Mucosa of descending colon (tissue), 3 donors: ENCODE data around the gene NCR3LG1. TPM values are rescaled to one million over a fixed set of nuclear protein-coding genes. Genes with fewer than 3 reads are reported as not detected.

Experiments used
- ATAC-seq: fragments of 200-7000 bp; cut with Tn5 transposase; one replicate; pipeline ENCODE4 v1.9.1; 2020; ENCODE audit warnings: mild to moderate bottlenecking, moderate library complexity
- DNase-seq, 3 donors: peaks; one replicate each; pipeline ENCODE4 v3.0.0-alpha.2; 2020
- H3K36me3 ChIP-seq: fragments of 200-600 bp; one replicate; pipeline ENCODE4 v1.8.0; 2021; ENCODE audit warnings: low read depth, mild to moderate bottlenecking
- H3K4me1 ChIP-seq: fragments of 200-600 bp; one replicate; pipeline ENCODE4 v1.8.0; 2021; ENCODE audit warnings: low read depth, mild to moderate bottlenecking
- H3K4me3 ChIP-seq: fragments of 200-600 bp; one replicate; pipeline ENCODE4 v1.8.0; 2021; ENCODE audit warnings: mild to moderate bottlenecking
- H3K9me3 ChIP-seq: fragments of 200-600 bp; one replicate; pipeline ENCODE4 v1.8.0; 2021; ENCODE audit warnings: mild to moderate bottlenecking
- CTCF ChIP-seq: fragments of 200-600 bp; IDR thresholded peaks from one replicate; pipeline ENCODE4 v1.8.0; 2022; ENCODE audit warnings: antibody characterized with exemption, mild to moderate bottlenecking
- intact Hi-C, 2 donors: fragments of 100-400 bp; cut with DNase I in 1 of 2; cut with micrococcal nuclease in 1 of 2; formaldehyde crosslinking; loops; one replicate each; pipeline versions ENCODE4 v1.11.0 to v1.11.1; 2022; cut with DNase I, micrococcal nuclease
- total RNA-seq, 3 donors: library from RNA; stranded (reverse); fragmentation: NEBNext Ultra II Directional in 2 of 3; extraction: Animal tissue kit (Norgen Biotek cat#: 25700) in 2 of 3; gene quantifications; one replicate each; pipeline versions ENCODE4 v1.2.1 to v1.2.4, GENCODE V29; 2021 to 2023
- donor health status: DM: no; HTN: no; CAD: no; lungs with moderate emphysema.
- donor health status: DM: no; HTN: no; CAD: no.
- donor health status: DM: no; HTN: yes; CAD: no.

Gene NCR3LG1
- total RNA-seq, 3 donors from 2014 or later: 6.0 to 16.7 (median 10.7) TPM

DNA sequence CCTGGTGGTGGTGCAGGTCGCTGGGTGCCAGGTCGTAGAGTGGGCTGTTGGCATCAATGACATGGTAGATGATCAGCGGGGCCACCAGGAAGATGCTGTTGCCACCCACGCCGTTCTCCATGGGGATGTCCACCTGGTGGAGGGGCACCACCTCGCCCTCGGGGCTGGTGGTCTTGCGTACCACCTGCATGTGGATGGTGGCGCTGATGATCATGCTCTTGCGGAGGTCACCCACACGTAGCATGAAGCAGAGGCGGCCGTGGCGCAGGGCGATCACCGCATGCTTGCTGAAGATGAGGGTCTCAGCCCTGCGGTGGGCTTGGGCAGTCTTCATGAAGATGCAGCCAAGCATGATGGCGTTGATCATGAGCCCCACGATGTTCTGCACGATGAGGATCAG lies 35.7 kb downstream of the NCR3LG1 start:
- DNase-seq (no peak), ATAC-seq (no peak)
- Histone ChIP-seq H3K9me3 (no peaks in the 10 kb centered on the region), H3K36me3 (no peaks in the 10 kb centered on the region), H3K4me3 (no peak overlapping the region), H3K4me1 (peaks cover 7% of the 10 kb centered on the region)
- intact Hi-C loops: no loop called here
- no peak for TF ChIP-seq CTCF

- DNase-seq: no peak
- intact Hi-C loops: no loop called here
- H3K4me1 ChIP-seq: peaks cover 7% of the 10 kb centered on the region
- H3K4me3 ChIP-seq: no peak overlapping the region
- no peak for TF ChIP-seq CTCF
- H3K36me3 ChIP-seq: no peaks in the 10 kb centered on the region
- no peaks in the 10 kb centered on the region for H3K9me3 ChIP-seq
- ATAC-seq: no peak
These were observed 36.2 kb downstream of the NCR3LG1 start for GRCh38 chr11:17387811-17388210.

DNA sequence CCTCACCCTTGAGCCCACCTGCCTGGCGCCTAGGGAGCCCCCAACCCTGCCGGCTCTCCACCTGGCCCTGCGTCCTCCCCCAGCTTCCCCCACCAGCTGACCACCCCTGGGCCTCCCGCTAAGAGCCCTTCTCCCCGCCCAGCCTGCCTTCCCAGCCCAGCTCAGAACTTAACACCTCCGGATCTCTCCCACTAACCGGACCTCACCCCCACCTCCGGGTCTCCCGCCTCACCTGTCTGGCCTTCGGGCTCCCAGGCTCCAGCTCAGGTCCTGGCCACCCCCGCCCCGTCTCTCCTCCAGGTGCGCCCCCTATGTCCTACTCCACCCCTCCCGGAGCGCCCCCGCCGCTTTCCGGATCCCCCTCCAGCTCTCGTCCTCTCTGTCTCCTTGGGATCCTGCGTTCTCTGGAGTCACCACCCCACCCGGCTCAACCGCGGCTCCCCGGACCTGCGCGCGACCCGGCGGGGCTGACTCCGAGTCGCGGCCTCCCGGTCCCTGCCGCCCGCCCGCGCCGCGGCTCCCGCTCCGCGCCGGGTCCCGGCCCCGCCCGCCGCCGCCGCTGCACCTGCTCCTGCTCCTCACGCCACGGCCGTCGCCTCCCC lies 37.1 kb downstream of the NCR3LG1 start, which contains the start of gene KCNJ11:
KCNJ11 (minus strand) TSS at position 51 of the 602 bp plus-strand sequence. CDS start 568 bp downstream, outside the sequence.
- DNase-seq (peak in 1 of 3 donors; percentile 27), ATAC-seq (peak; percentile 70)
- Histone ChIP-seq H3K9me3 (no peaks in the 10 kb centered on the region), H3K36me3 (no peaks in the 10 kb centered on the region), H3K4me1 (peaks cover 7% of the 10 kb centered on the region), H3K4me3 (peak within 1 kb of the TSS; percentile 28)
- no peak for TF ChIP-seq CTCF
- intact Hi-C loops: no loop called here

- intact Hi-C loops: no loop called here
- H3K36me3 ChIP-seq: no peaks in the 10 kb centered on the region
- H3K4me3 ChIP-seq: peak overlapping the region; percentile 28
- no peaks in the 10 kb centered on the region for H3K9me3 ChIP-seq
- peak; percentile 70 for TF ChIP-seq CTCF
- H3K4me1 ChIP-seq: peaks cover 7% of the 10 kb centered on the region
- DNase-seq: peak; percentile 86
- peak; percentile 88 for ATAC-seq
These were observed 37.8 kb downstream of the NCR3LG1 start for GRCh38 chr11:17389211-17389956.

DNA sequence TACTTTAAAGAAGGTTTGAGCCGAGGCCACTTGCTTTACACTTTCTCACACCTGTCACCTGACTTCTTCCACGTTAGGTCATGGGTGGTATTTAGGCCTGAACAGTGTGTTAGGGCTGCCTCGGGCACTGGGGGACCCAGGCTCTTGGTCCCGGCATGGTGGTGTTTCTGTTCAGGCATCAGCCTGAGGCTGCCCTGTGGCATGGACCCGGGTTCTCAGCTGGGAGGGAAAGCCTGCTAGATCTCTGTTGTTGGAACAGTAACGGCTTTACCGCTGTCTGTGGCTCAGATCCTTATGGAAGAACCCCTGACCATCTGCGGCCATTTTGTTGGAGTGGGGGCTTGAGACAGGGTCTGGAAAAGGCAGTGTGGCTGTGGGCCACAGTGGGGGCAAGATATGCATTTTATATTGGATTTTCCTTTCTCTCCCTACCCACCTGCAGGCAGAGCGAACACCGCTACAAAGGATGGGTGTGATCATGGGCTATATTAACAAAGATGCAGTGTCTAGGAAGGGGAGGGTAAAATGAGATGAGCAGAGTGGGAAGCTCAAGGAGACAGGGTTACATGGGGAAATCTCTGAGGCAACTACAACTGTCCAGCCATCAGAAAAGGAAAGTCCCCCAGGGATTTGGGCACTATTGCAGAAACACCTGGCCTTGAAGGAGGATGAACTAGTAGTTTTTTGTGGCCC lies 38.5 kb downstream of the NCR3LG1 start:
- Histone ChIP-seq H3K36me3 (no peaks in the 10 kb centered on the region), H3K4me1 (peaks cover 7% of the 10 kb centered on the region), H3K4me3 (no peak overlapping the region), H3K9me3 (no peaks in the 10 kb centered on the region)
- TF ChIP-seq CTCF: no peak
- intact Hi-C loops: no loop called here
- ATAC-seq (no peak), DNase-seq (no peak)
